ENCODE measurements around the gene C16orf95. TPM values are rescaled to one million over a fixed set of nuclear protein-coding genes. Genes with fewer than 3 reads are reported as not detected.

Gene C16orf95, protein sequence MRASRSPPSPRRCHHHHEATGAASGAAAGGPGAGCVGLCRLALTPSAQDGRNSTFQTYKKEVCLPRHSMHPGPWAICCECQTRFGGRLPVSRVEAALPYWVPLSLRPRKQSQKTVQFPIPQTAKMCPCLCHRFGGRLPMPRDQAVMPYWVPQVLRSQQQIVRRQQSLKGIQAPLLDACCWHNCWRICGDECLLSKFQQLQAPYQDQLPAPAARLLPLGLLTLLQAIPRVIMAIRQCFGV
- under 1 TPM; 0.38 to 0.95 (median 0.85) TPM for total RNA-seq

- intact Hi-C loops (cut with DNase I) = loop anchor here (5.0 to 10.0 kb wide), 2 partner anchors 60 to 318 kb away; no protein-coding TSS in a partner anchor
These were observed at the start of gene C16orf95 for GRCh38 chr16:87316923-87317749. Gene C16orf95, minus strand, starts transcription at chr16:87317392. Its CDS starts 150 bp downstream, at chr16:87317242.

DNA sequence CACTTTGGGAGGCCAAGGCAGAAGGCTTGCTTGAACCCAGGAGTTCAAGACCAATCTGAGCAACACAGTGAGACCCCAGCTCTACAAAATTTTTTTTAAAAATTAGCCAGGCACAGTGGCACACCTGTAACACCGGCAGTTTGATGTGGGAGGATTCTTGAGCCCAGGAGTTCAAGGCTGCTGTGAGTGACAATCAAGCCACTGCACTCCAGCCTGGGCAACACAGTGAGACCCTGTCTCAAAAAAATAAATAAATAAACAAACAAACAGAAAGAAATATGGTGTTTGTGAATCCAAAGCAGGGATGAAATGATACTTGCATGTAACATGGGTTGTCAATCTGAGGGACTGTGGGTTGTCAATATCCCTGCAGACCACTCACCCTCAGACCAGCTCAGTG is 49.7 kb upstream of the C16orf95 start:
- Histone ChIP-seq H3K9me3 (no peaks in the 10 kb centered on the region), H3K4me3 (no peak overlapping the region), H3K27ac (peak overlapping the region in 2 of 4 donors; percentile 5 to 23), H3K4me1 (peaks cover 4 to 90% (median 26%) of the 10 kb centered on the region in 3 donors), H3K36me3 (peaks cover 0 to 45% (median 0%) of the 10 kb centered on the region in 3 donors), H3K27me3 (no peaks in the 10 kb centered on the region)
- no peak for TF ChIP-seq POLR2A (IDR thresholded peaks at IDR 0.05)
- TF ChIP-seq CTCF (IDR thresholded peaks at IDR 0.05) = no peak
- DNase-seq = no peak
- 90 to 92% methylated on average over 1 of the region's 1 CpG for WGBS, 2 donors
- intact Hi-C loops (cut with DNase I) = no loop called here

More at GRCh38 chr16:87316923-87317749, at the start of gene C16orf95:
- Histone ChIP-seq H3K27ac (peak within 1 kb of the TSS; percentile 95 to 98 (median 97)), H3K4me3 (peak within 1 kb of the TSS; percentile 77 to 98 (median 90)), H3K4me1 (peaks cover 5 to 20% (median 9%) of the 10 kb centered on the region in 3 donors), H3K9me3 (no peaks in the 10 kb centered on the region), H3K27me3 (no peaks in the 10 kb centered on the region), H3K36me3 (no peaks in the 10 kb centered on the region)
- 0% methylated on average over 8 to 18 of the region's 64 CpGs for WGBS, 2 donors
- TF ChIP-seq POLR2A (IDR thresholded peaks at IDR 0.05) = peak in 3 of 4 donors; percentile 88 to 94 (median 92)
- peak; percentile 27 to 60 (median 52) for TF ChIP-seq CTCF (IDR thresholded peaks at IDR 0.05)
- peak; percentile 66 for DNase-seq

DNA sequence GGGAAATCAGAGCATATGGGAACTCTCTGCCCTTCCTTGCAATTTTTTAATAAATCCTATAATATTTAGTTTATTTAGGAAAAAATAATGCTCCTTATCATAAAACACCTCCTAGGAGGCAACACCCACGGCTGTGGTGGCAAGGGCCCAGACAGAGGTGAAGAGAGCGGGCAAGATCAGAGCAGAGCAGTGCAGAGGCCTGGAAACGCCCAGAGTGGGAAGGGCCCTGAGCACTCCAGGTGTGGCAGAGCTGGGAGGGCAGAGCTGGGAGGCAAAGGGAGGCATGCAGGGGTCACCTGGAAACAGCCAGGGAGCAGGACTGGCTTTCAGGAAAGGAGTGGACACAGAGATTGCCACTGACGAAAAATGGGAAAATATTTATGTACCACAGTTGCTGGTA is 49.1 kb upstream of the C16orf95 start:
- no peak for DNase-seq
- 53 to 72% methylated on average over 4 of the region's 4 CpGs for WGBS, 2 donors
- no peak overlapping the region for H3K27ac ChIP-seq

GRCh38 chr16:87365021-87365713 is 48.0 kb upstream of the C16orf95 start:
- DNase-seq = no peak
- intact Hi-C loops (cut with DNase I) = no loop called here

More for the DNA sequence above, 49.1 kb upstream of the C16orf95 start:
- H3K36me3 ChIP-seq = peaks cover 0 to 52% (median 4%) of the 10 kb centered on the region in 3 donors
- no peak for TF ChIP-seq POLR2A (IDR thresholded peaks at IDR 0.05)
- no peak for TF ChIP-seq CTCF (IDR thresholded peaks at IDR 0.05)
- H3K4me1 ChIP-seq = peaks cover 4 to 84% (median 26%) of the 10 kb centered on the region in 3 donors
- H3K9me3 ChIP-seq = no peaks in the 10 kb centered on the region
- no peaks in the 10 kb centered on the region for H3K27me3 ChIP-seq
- no peak overlapping the region for H3K4me3 ChIP-seq
- intact Hi-C loops (cut with DNase I) = no loop called here

More at GRCh38 chr16:87365021-87365713, 48.0 kb upstream of the C16orf95 start:
- Histone ChIP-seq H3K27ac (peak overlapping the region in 1 of 4 donors; percentile 40), H3K4me3 (no peak overlapping the region), H3K9me3 (no peaks in the 10 kb centered on the region), H3K4me1 (peaks cover 4 to 73% (median 21%) of the 10 kb centered on the region in 3 donors), H3K36me3 (peaks cover 0 to 62% (median 7%) of the 10 kb centered on the region in 3 donors), H3K27me3 (no peaks in the 10 kb centered on the region)
- 83 to 86% methylated on average over 12 to 13 of the region's 13 CpGs for WGBS, 2 donors
- no peak for TF ChIP-seq CTCF (IDR thresholded peaks at IDR 0.05)
- no peak for TF ChIP-seq POLR2A (IDR thresholded peaks at IDR 0.05)
